HG03469 (cell line): ENCODE measurements around the gene CLIP2.
"Not testable (repeated sequence)": the region's sequence is repeated elsewhere in the genome, so short reads cannot be mapped to it uniquely, and the experiment has no call there.

Source experiments
- ATAC-seq: cut with Tn5 transposase; IDR thresholded peaks from one replicate; pipeline ENCODE4 v1.9.1; 2021; ENCODE audit warnings: mild to moderate bottlenecking, moderate library complexity, moderate number of reproducible peaks; ENCODE audit not compliant: unreplicated experiment

The CLIP2 gene

GRCh38 chr7:74401137-74401859, 112.1 kb downstream of the CLIP2 start:
- ATAC-seq, result no peak

DNA sequence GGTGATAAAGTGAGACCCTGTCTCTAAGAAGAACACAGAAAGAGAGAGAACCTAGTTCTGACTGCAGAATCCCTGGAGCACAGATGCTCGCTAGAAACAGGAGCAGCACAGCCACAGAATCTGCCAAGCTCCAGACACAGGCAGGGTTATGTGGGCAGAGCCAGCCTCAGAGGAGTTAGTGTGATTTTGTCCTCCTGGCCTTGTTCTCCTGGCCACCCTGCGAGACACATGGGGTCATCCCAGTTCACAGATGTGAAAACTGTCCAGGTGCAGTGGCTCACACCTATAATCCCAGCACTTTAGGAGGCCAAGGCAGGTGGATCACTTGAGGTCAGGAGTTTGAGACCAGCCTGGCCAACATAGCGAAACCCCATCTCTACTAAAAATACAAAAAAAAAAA, 113.5 kb downstream of the CLIP2 start:
- ATAC-seq, result not testable (repeated sequence)

- ATAC-seq, result no peak
Measured at GRCh38 chr7:74403521-74404387, 114.5 kb downstream of the CLIP2 start.

DNA sequence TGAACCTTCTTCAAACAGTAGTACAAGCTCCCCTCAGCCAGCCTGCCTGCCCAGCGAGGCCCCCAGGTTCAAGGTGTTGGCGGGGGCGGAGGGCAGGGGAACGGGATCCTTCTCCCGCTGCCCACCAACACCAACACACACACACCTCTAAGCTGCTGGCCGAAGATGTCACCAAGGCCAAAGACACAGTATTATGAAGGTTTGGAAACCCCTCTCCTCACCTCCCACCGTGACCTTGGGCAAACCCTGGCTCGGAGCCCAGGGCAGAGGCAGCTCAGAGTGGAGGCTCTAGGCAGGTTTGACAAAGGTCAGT, 115.1 kb downstream of the CLIP2 start:
- ATAC-seq, result no peak

GRCh38 chr7:74404741-74405140, 115.5 kb downstream of the CLIP2 start:
- no peak for ATAC-seq

- ATAC-seq, result no peak
Measured at GRCh38 chr7:74405191-74405898, 116.1 kb downstream of the CLIP2 start.

DNA sequence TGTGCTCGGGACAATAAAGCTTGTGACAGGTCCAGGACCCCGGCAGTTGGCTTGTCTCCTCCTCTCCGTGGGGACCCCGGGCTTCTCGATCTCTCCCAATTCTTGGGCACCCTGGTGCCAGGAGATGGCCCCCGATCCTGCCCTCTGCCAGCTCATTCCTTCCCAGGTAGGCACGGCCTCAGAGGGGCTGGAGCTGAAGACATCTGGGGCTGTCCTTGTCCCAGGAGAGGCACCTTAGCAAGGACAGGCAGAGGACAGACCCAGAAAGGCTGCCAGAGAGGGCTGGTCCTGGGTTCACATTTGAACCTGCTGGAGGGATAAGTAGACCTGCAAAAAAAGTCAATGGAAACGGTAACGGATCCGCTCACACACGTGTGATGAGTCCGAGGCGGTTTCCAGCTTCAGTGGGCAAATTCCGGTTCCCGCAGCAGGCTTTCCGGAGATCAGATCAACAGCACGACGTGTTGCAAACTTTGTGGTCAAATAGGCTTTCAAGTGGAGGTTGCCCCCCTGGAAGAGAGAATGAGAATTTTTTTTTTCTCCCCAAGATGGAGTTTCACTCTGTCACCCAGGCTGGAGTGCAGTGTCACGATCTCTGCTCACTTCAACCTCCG, 116.8 kb downstream of the CLIP2 start:
- ATAC-seq, result no peak

- ATAC-seq, result no peak
Measured at GRCh38 chr7:74407958-74408357, 118.8 kb downstream of the CLIP2 start.

DNA sequence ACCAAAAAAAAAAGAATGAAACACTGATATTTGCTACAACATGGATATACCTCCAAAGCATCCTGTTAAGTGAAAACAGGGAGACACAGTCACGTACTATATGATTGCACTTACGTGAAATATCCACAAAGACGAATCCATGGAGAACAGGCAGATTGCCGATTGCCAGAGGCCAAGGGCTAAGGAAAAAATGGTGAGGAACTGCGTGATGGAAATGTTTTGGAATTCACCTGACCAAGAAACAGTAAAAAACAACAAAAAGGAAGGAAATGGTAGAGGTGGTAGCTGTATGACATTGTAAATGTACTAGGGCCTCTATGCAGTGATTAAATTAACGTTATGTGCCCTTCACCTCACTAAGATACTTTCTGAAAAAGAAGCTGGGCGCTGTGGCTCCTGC, 120.4 kb downstream of the CLIP2 start:
- no peak for ATAC-seq

DNA sequence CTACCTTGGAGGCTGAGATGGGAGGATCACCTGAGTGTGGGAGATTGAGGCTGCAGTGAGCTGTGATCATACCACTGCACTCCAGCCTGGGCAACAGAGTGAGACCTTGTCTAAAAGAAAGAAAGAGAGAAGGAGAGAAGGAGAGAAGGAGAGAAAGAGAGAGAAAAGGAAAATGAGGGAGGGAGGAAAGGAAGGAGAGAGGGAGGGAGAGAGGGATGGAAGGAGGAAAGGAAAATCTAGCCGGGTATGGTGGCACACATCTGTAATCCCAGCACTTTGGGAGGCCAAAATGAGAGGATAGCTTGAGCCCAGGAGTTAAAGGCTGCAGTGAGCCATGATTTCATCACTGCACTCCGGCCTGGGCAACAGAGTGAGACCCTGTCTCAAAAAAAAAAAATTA, 121.6 kb downstream of the CLIP2 start:
- no peak for ATAC-seq

DNA sequence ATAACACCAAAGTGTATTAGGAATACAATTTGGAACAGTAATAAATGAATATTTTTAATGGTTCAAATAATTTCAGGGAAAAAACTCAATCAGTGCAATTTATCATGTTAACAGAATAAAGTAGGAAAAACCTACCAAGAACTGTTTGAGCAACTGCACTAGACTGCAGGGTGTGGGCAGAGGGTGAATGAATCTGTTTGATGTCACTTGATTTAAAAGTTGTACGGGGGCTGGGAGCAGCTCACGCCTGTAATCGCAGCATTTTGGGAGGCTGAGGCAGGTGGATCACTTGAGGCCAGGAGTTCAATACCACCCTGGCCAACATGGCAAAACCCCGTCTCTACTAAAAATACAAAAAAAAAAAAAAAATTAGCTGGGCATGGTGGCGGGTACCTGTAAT, 122.4 kb downstream of the CLIP2 start:
- ATAC-seq, result not testable (repeated sequence)

DNA sequence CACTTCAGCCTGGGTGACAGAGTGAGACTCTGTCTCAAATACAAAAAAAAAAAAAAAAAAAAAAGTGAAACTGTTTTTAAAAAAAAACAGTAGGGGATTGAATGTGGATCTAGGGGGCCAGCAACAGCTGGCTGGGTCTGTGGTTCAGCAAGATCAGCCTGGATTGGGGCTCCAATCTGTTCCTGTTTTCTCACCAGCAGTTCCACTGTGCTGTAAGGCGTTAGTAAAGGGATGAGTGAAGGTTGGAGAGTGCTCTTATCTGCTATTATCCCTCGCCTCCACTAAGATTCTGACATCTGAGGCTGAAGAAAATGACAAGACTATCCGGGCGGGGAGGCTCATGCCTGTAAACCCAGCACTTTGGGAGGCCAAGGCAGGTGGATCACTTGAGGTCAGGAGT, 122.8 kb downstream of the CLIP2 start:
- ATAC-seq, result no peak

DNA sequence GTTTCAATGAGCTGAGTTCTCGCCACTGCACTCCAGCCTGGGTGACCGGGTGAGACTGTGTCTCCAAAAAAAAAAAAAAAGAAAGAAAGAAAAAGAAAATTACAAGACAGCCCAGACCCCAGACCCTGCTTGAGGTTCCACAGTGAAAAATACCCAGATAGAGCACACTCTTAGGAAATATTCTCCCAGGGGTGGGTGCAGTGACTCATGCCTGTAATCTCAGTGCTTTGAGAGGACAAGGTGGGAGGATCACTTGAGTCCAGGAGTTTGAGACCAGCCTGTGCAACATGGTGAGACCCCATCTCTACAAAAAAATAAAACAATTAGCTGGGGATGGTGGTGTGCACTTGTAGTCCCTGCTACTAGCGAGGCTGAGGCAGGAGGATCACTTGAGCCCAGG, 123.4 kb downstream of the CLIP2 start:
- ATAC-seq, result no peak

DNA sequence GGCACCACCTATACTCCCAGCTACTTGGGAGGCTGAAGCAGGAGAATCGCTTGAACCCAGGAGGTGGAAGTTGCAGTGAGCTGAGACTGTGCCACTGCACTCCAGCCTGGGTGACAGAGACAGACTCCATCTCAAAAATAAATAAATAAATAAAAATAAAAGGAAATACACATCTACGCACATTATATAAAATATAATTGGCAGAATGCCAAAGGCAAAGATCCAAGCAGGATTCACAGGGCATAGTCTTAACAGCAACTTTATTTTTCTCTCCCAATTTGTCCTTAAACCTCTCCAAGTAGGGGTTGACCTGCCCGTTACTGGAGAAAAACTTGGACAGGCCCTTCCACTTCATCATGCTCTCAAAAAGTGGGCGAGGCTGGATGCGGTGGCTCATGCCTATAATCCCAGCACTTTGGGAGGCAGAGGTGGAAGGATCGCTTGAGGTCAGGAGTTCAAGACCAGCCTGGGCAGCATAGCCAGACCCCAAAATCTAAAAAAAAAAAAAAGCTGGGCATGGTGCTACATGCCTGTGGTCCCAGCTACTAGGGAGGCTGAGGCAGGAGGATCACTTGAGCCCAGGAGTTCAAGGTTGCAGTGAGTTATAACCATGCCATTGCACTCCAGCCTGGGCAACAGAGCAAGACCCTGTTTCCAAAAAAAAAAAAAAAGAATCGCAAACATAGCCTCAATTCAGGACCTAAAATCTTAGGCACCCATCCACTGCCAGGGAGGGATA, 125.6 kb downstream of the CLIP2 start:
- not testable (repeated sequence) for ATAC-seq

DNA sequence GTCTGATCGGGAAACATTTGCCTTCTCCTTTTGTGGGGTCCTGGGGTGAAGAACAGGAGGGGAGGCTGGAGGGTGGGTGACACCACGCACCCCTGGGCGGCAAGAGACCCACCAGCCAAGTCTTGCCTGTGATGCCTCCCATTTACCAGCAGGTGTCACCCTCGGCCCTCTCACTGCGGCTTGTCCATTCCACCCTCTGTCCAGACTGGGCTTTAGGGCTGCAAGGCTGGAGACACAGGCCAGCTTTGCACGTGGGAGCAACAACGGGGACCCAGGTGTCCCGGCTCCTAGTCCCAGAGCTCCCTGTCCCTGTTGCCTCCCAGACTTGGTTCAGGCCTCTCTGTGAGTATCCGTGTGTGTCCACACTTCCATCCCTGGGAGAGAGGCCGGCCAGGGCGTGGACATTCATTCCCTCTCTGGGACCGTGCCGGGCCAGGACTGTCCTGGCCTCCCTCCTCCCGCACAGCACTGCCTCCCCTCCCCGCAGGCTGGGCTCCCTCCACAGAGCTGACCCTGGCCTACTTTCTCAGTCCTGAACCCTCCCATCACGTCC, 128.3 kb downstream of the CLIP2 start:
- ATAC-seq, result no peak

- no peak for ATAC-seq
Measured at GRCh38 chr7:74418076-74418475, 128.9 kb downstream of the CLIP2 start.

- ATAC-seq, result no peak
Measured at GRCh38 chr7:74418538-74418937, 129.3 kb downstream of the CLIP2 start.

GRCh38 chr7:74419232-74419631, 130.0 kb downstream of the CLIP2 start:
- not testable (repeated sequence) for ATAC-seq

- no peak for ATAC-seq
Measured at GRCh38 chr7:74420006-74420405, 130.8 kb downstream of the CLIP2 start.

DNA sequence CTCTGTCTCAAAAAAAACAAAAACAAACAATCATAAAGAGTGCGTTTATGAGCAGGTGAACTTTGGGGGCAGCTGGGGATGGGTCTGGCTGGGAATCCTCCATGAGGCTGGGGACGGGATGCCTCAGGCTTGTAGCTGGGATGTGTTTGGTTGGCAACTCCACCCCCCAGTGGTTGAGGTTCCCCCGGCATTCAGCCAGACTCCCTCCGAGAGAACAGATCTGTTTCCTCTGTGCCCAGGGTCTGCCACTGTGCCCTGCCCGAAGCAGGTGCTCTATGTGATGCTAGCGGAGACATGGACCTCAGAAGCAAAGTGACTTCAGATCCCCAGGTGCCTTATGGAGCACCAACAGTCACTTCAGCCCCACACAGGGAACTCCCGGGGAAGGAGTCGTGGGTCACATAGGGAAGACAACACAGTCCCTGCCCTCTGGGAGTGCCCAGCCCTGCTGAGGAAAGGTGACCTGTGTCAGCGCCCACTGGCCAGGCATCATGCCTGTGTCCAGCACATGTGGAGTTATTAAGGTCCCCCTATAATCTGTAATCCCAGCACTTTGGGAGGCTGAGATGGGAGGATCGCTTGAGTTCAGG, 135.2 kb downstream of the CLIP2 start:
- ATAC-seq, result no peak
